ENCODE measurements around the gene STMN1. TPM values are rescaled to one million over a fixed set of nuclear protein-coding genes. Genes with fewer than 3 reads are reported as not detected.

STMN1 gene
- total and polyA plus RNA-seq, 9 of the 15 experiments (the other 6 are each of a cell fraction or from before 2014, with no cell fraction given) = 269 to 2,153 (median 595) TPM

GRCh38 chr1:25861316-25862286, 44.6 kb downstream of the STMN1 start (continued):
- TF ChIP-seq POLR2B (IDR thresholded peaks at IDR 0.05; ENCODE audit: low read depth, partially characterized antibody) (peak; percentile 31), PRPF4 (IDR thresholded peaks at IDR 0.05; ENCODE audit: insufficient read depth, low read depth, low read length, poor library complexity, severe bottlenecking) (no peak), E2F6 (IDR thresholded peaks at IDR 0.05; ENCODE audit: borderline replicate concordance in 1 of 2, extremely low read depth in 1 of 2, insufficient read depth in 1 of 2, insufficient read length in 1 of 2, low read depth in 1 of 2, low read length in 1 of 2, poor library complexity in 1 of 2, severe bottlenecking in 1 of 2) (no peak), ZNF696 (CRISPR knock-in tag; conservative IDR thresholded peaks at IDR 0.05) (no peak), ILF3 (IDR thresholded peaks at IDR 0.05; ENCODE audit: borderline replicate concordance) (no peak), THRA (IDR thresholded peaks at IDR 0.05) (no peak), KDM5B (IDR thresholded peaks at IDR 0.05; ENCODE audit: insufficient replicate concordance, low read depth, low read length) (no peak), FOXO4 (CRISPR knock-in tag; IDR thresholded peaks at IDR 0.05) (no peak), HDAC1 (IDR thresholded peaks at IDR 0.05) (peak in 1 of 2 experiments; percentile 89; a peak in 2 of 4 replicates), HMGXB4 (CRISPR knock-in tag; IDR thresholded peaks at IDR 0.05) (no peak), ZNF134 (CRISPR knock-in tag; conservative IDR thresholded peaks at IDR 0.05) (no peak), SAFB (IDR thresholded peaks at IDR 0.05; ENCODE audit: borderline replicate concordance, low read depth, low read length) (no peak), ZBTB1 (CRISPR knock-in tag; IDR thresholded peaks at IDR 0.05; ENCODE audit: borderline replicate concordance, low read depth) (no peak), ZNF347 (CRISPR knock-in tag; IDR thresholded peaks at IDR 0.05; ENCODE audit: low read depth) (no peak), ZNF121 (CRISPR knock-in tag; conservative IDR thresholded peaks at IDR 0.05) (no peak), ARNT (IDR thresholded peaks at IDR 0.05) (peak in 1 of 2 experiments; percentile 44; a peak in 1 of 4 replicates), HIVEP1 (CRISPR knock-in tag; IDR thresholded peaks at IDR 0.05) (no peak), HSF4 (CRISPR knock-in tag; IDR thresholded peaks at IDR 0.05; ENCODE audit: borderline replicate concordance) (no peak), DNMT1 (IDR thresholded peaks at IDR 0.05) (no peak), ZNF41 (CRISPR knock-in tag; conservative IDR thresholded peaks at IDR 0.05) (no peak), EP400 (IDR thresholded peaks at IDR 0.05) (peak; percentile 56)
